GM23338 (cell line): Measurements from ENCODE around the gene SMURF1. TPM values are rescaled to one million over a fixed set of nuclear protein-coding genes. Genes with fewer than 3 reads are reported as not detected.
A peak's percentile ranks its signal among the peaks of the same experiment; 100 is the strongest.

ENCODE experiments used
- ATAC-seq: fragments of 200-7000 bp; cut with Tn5 transposase; 3 replicates; pipeline ENCODE4 v1.9.1; 2020
- DNase-seq: peaks from one replicate; pipeline ENCODE4 v3.0.0-alpha.2; 2015; ENCODE audit warnings: low spot score
- H2AFZ ChIP-seq: fragments of 200-600 bp; sonication (generic); 2 replicates; pipeline ENCODE4 v1.8.0; 2016; ENCODE audit warnings: antibody characterized with exemption, mild to moderate bottlenecking, moderate library complexity
- H3F3A ChIP-seq: fragments of 200-600 bp; sonication (generic); replicated peaks from 2 replicates; pipeline ENCODE4 v1.8.0; 2017; ENCODE audit warnings: antibody characterized with exemption, mixed run types, low read depth
- H3K27ac ChIP-seq: fragments of 200-600 bp; sonication (generic); 2 replicates; pipeline ENCODE4 v1.6.1; 2016; ENCODE audit warnings: low read depth
- H3K27me3 ChIP-seq: fragments of 200-600 bp; sonication (generic); 2 replicates; pipeline ENCODE4 v1.8.0; 2016; ENCODE audit warnings: mild to moderate bottlenecking, mixed run types, moderate library complexity; ENCODE audit not compliant: insufficient read depth
- H3K36me3 ChIP-seq: fragments of 200-600 bp; sonication (generic); 2 replicates; pipeline ENCODE4 v1.8.0; 2016; ENCODE audit warnings: mild to moderate bottlenecking; ENCODE audit not compliant: insufficient read depth
- H3K4me1 ChIP-seq: fragments of 200-600 bp; sonication (generic); 2 replicates; pipeline ENCODE4 v1.8.0; 2016; ENCODE audit warnings: mild to moderate bottlenecking, moderate library complexity; ENCODE audit not compliant: insufficient read depth
- H3K4me2 ChIP-seq: fragments of 200-600 bp; sonication (generic); 2 replicates; pipeline ENCODE4 v1.7.1; 2017; ENCODE audit warnings: mixed run types
- H3K4me3 ChIP-seq: fragments of 200-600 bp; sonication (generic); 2 replicates; pipeline ENCODE4 v1.6.1; 2016; ENCODE audit warnings: mixed run types
- H3K79me2 ChIP-seq: fragments of 200-600 bp; sonication (generic); replicated peaks from 2 replicates; pipeline ENCODE4 v1.8.0; 2017; ENCODE audit warnings: mild to moderate bottlenecking; ENCODE audit not compliant: insufficient read depth
- H3K9me2 ChIP-seq: fragments of 200-600 bp; sonication (generic); 2 replicates; pipeline ENCODE4 v1.8.0; 2017; ENCODE audit not compliant: insufficient read depth
- H4K20me1 ChIP-seq: fragments of 200-600 bp; sonication (generic); replicated peaks from 2 replicates; pipeline ENCODE4 v1.8.0; 2017; ENCODE audit warnings: mild to moderate bottlenecking; ENCODE audit not compliant: insufficient read depth
- H3K27ac Mint-ChIP-seq: 2 replicates; pipeline ENCODE4 v1.8.0; 2020; ENCODE audit warnings: inconsistent platforms, mild to moderate bottlenecking, moderate library complexity, mixed read lengths
- H3K27me3 Mint-ChIP-seq: 3 replicates; pipeline ENCODE4 v1.8.0; 2022; ENCODE audit warnings: low read depth, mild to moderate bottlenecking, moderate library complexity, mixed read lengths, inconsistent platforms; ENCODE audit not compliant: insufficient read depth, poor library complexity
- H3K36me3 Mint-ChIP-seq: 3 replicates; pipeline ENCODE4 v1.8.0; 2021; ENCODE audit warnings: low read depth, mild to moderate bottlenecking, inconsistent platforms, moderate library complexity, mixed read lengths
- H3K4me1 Mint-ChIP-seq: 3 replicates; pipeline ENCODE4 v1.8.0; 2020; ENCODE audit warnings: mild to moderate bottlenecking, inconsistent platforms, mixed read lengths
- H3K4me3 Mint-ChIP-seq: 3 replicates; pipeline ENCODE4 v1.8.0; 2021; ENCODE audit warnings: moderate library complexity, mild to moderate bottlenecking, inconsistent platforms, mixed read lengths
- H3K9me3 Mint-ChIP-seq: 3 replicates; pipeline ENCODE4 v1.8.0; 2020; ENCODE audit warnings: moderate library complexity, mild to moderate bottlenecking, inconsistent platforms, mixed read lengths
- CREB1 ChIP-seq: fragments of 250-450 bp; sonication (Bioruptor Pico); IDR thresholded peaks from 2 replicates; pipeline ENCODE4 v1.5.0; 2020; ENCODE audit warnings: low read depth, mild to moderate bottlenecking, moderate library complexity
- JUNB ChIP-seq: IDR thresholded peaks from one replicate; pipeline ENCODE4 v1.6.1; 2016; ENCODE audit warnings: antibody characterized with exemption; ENCODE audit not compliant: unreplicated experiment
- NANOG ChIP-seq: IDR thresholded peaks from 2 replicates; pipeline ENCODE4 v1.6.1; 2016; ENCODE audit warnings: antibody characterized with exemption, borderline replicate concordance
- POLR2AphosphoS5 ChIP-seq: IDR thresholded peaks from 2 replicates; pipeline ENCODE4 v1.6.1; 2016; ENCODE audit warnings: antibody characterized with exemption, low read depth
- ZNF114 ChIP-seq: fragments of 250-450 bp; sonication (Bioruptor Pico); IDR thresholded peaks from 2 replicates; pipeline ENCODE4 v1.5.0; 2020; ENCODE audit warnings: mild to moderate bottlenecking, moderate library complexity
- ZNF331 ChIP-seq: fragments of 250-450 bp; sonication (Bioruptor Pico); IDR thresholded peaks from 2 replicates; pipeline ENCODE4 v1.5.0; 2020; ENCODE audit warnings: low read depth, mild to moderate bottlenecking, moderate library complexity
- polyA plus RNA-seq: library from polyadenylated mRNA; unstranded; fragments of >200 nt; fragmentation: Nextera tagmentation; extraction: Ambion mirVana; gene quantifications from 2 replicates; pipeline ENCODE4 v1.2.1, GENCODE V29; 2016
- total RNA-seq: library from RNA; depleted of rRNA; stranded (reverse); fragments of >200 nt; shearing (Covaris generic); gene quantifications from 2 replicates; pipeline ENCODE4 v1.2.3, GENCODE V29; 2014
- TF ChIP-seq, protein P1 (sequence below), 2 experiments: fragments of 200-600 bp in 1 of 2; sonication (generic) in 1 of 2; conservative IDR thresholded peaks; 2 replicates each; pipeline versions ENCODE4 v1.5.1 to v1.6.1; 2016 to 2017; ENCODE audit warnings: antibody characterized with exemption in 2 of 2, low read depth in 2 of 2, mild to moderate bottlenecking in 2 of 2, moderate library complexity in 1 of 2
- TF ChIP-seq, protein P2 (sequence below): IDR thresholded peaks from 2 replicates; pipeline ENCODE4 v1.6.1; 2016; ENCODE audit warnings: antibody characterized with exemption
- TF ChIP-seq, protein P3 (sequence below): IDR thresholded peaks from one replicate; pipeline ENCODE4 v1.6.1; 2018; ENCODE audit warnings: antibody characterized with exemption; ENCODE audit not compliant: unreplicated experiment

The SMURF1 gene
- total and polyA plus RNA-seq, 2 experiments from 2014 or later = 5.8 to 23.9 TPM

DNA sequence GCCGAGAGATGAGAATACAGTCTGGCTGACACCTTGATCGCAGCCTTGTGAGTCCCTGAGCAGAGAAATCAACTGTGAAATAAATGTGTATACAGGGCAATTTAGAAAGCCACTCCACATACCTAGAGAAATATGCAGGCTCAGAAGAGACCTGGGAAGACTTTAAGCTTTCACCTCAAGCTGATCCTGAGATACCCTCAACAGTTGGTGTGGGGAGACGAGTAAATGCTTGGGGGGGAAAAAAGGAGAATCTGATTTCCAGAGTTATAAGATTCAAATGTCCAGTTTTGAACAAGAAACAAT is 123.5 kb downstream of the SMURF1 start:
- no peak for TF ChIP-seq CREB1
- TF ChIP-seq POLR2AphosphoS5 = no peak
- no peak for DNase-seq
- peaks cover 3% of the 10 kb centered on the region for H3K27me3 Mint-ChIP-seq
- H3F3A ChIP-seq = no peaks in the 10 kb centered on the region
- H3K27me3 ChIP-seq = no peaks in the 10 kb centered on the region
- 0 out of 2 replicates have a peak, but pooled peaks cover 3% of the 10 kb centered on the region for H4K20me1 ChIP-seq
- H3K4me1 Mint-ChIP-seq = peaks cover 11% of the 10 kb centered on the region; the same call in 2 of the 3 replicates
- no peak overlapping the region for H3K4me2 ChIP-seq
- no peak overlapping the region for H3K27ac ChIP-seq
- no peaks in the 10 kb centered on the region for H3K9me2 ChIP-seq
- no peaks in the 10 kb centered on the region for H3K9me3 Mint-ChIP-seq
- peak overlapping the region; percentile 28; the same call in 1 of the 2 replicates for H3K27ac Mint-ChIP-seq
- ATAC-seq = no peak
- no peak overlapping the region for H3K4me3 Mint-ChIP-seq
- H2AFZ ChIP-seq = no peak overlapping the region
- H3K36me3 Mint-ChIP-seq = peaks cover 38% of the 10 kb centered on the region
- no peaks in the 10 kb centered on the region for H3K4me1 ChIP-seq
- peaks cover 13% of the 10 kb centered on the region for H3K79me2 ChIP-seq
- H3K36me3 ChIP-seq = peaks cover under 1% of the 10 kb centered on the region
- no peak overlapping the region for H3K4me3 ChIP-seq

DNA sequence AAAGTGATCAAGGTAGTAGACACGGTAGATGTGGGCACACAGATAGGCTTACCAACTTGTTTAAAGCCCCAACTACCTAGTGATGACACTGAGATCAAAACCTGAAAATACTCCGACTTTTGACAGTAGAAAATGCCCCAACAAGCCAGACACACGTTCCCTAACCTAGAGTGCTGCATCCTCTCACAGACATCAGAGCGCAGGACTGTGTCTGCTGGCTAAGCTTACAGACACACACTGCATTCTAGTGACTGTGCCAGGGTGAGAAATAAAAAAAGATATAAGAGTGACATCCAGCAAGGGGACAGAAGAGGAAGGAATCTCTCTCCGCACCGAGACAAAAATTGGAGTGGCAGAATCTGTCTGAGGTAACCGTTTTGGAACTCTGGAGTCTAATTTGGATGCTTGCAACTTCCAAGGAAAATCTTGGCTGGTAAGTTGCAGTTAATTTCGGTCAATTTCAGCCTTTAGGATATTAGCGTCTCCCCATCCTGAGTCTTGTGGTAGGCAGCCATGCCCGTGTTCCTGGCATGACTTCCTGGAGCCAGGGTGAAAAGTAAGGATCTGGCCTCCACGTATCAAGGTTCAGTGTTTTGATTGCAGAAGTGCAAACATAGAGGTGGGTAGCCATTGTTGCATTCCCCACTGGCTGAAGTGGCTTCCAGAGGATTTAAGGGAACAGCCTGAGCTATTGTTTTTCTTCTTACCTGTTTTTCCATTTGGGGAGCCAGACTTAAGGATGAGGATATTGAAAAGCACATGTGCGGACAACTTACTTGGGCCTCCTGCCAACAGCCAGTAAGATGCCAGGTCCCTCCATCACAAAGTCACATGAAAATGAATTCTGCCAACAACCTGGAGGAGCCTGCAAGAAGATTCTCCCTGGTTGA is 124.1 kb downstream of the SMURF1 start:
- Histone ChIP-seq H2AFZ (no peak overlapping the region), H3F3A (no peaks in the 10 kb centered on the region), H3K4me3 (no peak overlapping the region), H3K4me2 (no peak overlapping the region), H3K27me3 (no peaks in the 10 kb centered on the region), H3K9me2 (no peaks in the 10 kb centered on the region), H3K79me2 (peaks cover 13% of the 10 kb centered on the region), H3K4me1 (no peaks in the 10 kb centered on the region), H3K27ac (no peak overlapping the region), H3K36me3 (peaks cover 6% of the 10 kb centered on the region), H4K20me1 (0 out of 2 replicates have a peak, but pooled peaks cover 3% of the 10 kb centered on the region)
- no peaks in the 10 kb centered on the region for H3K9me3 Mint-ChIP-seq
- no peak overlapping the region for H3K4me3 Mint-ChIP-seq
- DNase-seq = no peak
- peaks cover 44% of the 10 kb centered on the region for H3K36me3 Mint-ChIP-seq
- ATAC-seq = no peak
- peaks cover 11% of the 10 kb centered on the region; the same call in 2 of the 3 replicates for H3K4me1 Mint-ChIP-seq
- peak overlapping the region; percentile 28; the same call in 1 of the 2 replicates for H3K27ac Mint-ChIP-seq
- peaks cover 6% of the 10 kb centered on the region for H3K27me3 Mint-ChIP-seq
- no peak for TF ChIP-seq JUNB
- TF ChIP-seq, protein P1, sequence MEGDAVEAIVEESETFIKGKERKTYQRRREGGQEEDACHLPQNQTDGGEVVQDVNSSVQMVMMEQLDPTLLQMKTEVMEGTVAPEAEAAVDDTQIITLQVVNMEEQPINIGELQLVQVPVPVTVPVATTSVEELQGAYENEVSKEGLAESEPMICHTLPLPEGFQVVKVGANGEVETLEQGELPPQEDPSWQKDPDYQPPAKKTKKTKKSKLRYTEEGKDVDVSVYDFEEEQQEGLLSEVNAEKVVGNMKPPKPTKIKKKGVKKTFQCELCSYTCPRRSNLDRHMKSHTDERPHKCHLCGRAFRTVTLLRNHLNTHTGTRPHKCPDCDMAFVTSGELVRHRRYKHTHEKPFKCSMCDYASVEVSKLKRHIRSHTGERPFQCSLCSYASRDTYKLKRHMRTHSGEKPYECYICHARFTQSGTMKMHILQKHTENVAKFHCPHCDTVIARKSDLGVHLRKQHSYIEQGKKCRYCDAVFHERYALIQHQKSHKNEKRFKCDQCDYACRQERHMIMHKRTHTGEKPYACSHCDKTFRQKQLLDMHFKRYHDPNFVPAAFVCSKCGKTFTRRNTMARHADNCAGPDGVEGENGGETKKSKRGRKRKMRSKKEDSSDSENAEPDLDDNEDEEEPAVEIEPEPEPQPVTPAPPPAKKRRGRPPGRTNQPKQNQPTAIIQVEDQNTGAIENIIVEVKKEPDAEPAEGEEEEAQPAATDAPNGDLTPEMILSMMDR (conservative IDR thresholded peaks at IDR 0.05; ENCODE audit: low read depth in 2 of 2) = no peak
- TF ChIP-seq, protein P2, sequence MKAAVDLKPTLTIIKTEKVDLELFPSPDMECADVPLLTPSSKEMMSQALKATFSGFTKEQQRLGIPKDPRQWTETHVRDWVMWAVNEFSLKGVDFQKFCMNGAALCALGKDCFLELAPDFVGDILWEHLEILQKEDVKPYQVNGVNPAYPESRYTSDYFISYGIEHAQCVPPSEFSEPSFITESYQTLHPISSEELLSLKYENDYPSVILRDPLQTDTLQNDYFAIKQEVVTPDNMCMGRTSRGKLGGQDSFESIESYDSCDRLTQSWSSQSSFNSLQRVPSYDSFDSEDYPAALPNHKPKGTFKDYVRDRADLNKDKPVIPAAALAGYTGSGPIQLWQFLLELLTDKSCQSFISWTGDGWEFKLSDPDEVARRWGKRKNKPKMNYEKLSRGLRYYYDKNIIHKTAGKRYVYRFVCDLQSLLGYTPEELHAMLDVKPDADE = no peak
- TF ChIP-seq ZNF114 = no peak
- no peak for TF ChIP-seq ZNF331 (CRISPR knock-in tag)
- TF ChIP-seq POLR2AphosphoS5 = no peak
- no peak for TF ChIP-seq NANOG
- TF ChIP-seq, protein P3, sequence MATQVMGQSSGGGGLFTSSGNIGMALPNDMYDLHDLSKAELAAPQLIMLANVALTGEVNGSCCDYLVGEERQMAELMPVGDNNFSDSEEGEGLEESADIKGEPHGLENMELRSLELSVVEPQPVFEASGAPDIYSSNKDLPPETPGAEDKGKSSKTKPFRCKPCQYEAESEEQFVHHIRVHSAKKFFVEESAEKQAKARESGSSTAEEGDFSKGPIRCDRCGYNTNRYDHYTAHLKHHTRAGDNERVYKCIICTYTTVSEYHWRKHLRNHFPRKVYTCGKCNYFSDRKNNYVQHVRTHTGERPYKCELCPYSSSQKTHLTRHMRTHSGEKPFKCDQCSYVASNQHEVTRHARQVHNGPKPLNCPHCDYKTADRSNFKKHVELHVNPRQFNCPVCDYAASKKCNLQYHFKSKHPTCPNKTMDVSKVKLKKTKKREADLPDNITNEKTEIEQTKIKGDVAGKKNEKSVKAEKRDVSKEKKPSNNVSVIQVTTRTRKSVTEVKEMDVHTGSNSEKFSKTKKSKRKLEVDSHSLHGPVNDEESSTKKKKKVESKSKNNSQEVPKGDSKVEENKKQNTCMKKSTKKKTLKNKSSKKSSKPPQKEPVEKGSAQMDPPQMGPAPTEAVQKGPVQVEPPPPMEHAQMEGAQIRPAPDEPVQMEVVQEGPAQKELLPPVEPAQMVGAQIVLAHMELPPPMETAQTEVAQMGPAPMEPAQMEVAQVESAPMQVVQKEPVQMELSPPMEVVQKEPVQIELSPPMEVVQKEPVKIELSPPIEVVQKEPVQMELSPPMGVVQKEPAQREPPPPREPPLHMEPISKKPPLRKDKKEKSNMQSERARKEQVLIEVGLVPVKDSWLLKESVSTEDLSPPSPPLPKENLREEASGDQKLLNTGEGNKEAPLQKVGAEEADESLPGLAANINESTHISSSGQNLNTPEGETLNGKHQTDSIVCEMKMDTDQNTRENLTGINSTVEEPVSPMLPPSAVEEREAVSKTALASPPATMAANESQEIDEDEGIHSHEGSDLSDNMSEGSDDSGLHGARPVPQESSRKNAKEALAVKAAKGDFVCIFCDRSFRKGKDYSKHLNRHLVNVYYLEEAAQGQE = no peak
- no peak for TF ChIP-seq CREB1
